IPS-15b (cell line): ENCODE results near the gene PPM1B.

ENCODE experiments used
- H3K27me3 ChIP-seq: one replicate; pipeline ENCODE4 v1.6.1; 2013; ENCODE audit warnings: low read length; ENCODE audit not compliant: control insufficient read depth, insufficient read depth
- H3K36me3 ChIP-seq: one replicate; pipeline ENCODE4 v1.6.1; 2013; ENCODE audit warnings: low read length; ENCODE audit not compliant: control insufficient read depth, insufficient read depth
- H3K4me1 ChIP-seq: one replicate; pipeline ENCODE4 v1.6.1; 2013; ENCODE audit warnings: mild to moderate bottlenecking, low read length; ENCODE audit not compliant: control insufficient read depth, insufficient read depth
- H3K4me3 ChIP-seq: one replicate; pipeline ENCODE4 v1.5.1; 2013; ENCODE audit warnings: low read depth, low read length
- H3K9ac ChIP-seq: one replicate; pipeline ENCODE4 v1.6.1; 2013; ENCODE audit warnings: low read depth, mild to moderate bottlenecking, low read length
- H3K9me3 ChIP-seq: one replicate; pipeline ENCODE4 v1.6.1; 2013; ENCODE audit warnings: mild to moderate bottlenecking, low read length; ENCODE audit not compliant: control insufficient read depth, insufficient read depth

Gene PPM1B

GRCh38 chr2:44136252-44136651 is 32.4 kb upstream of the PPM1B start:
- H3K9ac ChIP-seq, result no peak overlapping the region
- H3K4me3 ChIP-seq, result peak overlapping the region; percentile 16
- peaks cover 29% of the 10 kb centered on the region for H3K4me1 ChIP-seq
- no peaks in the 10 kb centered on the region for H3K36me3 ChIP-seq
- H3K9me3 ChIP-seq, result no peaks in the 10 kb centered on the region
- H3K27me3 ChIP-seq, result no peaks in the 10 kb centered on the region

GRCh38 chr2:44137048-44137447 is 31.6 kb upstream of the PPM1B start:
- no peaks in the 10 kb centered on the region for H3K36me3 ChIP-seq
- no peaks in the 10 kb centered on the region for H3K27me3 ChIP-seq
- H3K4me3 ChIP-seq, result no peak overlapping the region
- peaks cover 29% of the 10 kb centered on the region for H3K4me1 ChIP-seq
- H3K9me3 ChIP-seq, result no peaks in the 10 kb centered on the region
- H3K9ac ChIP-seq, result peak overlapping the region; percentile 55

- Histone ChIP-seq H3K4me3 (no peak overlapping the region), H3K9me3 (no peaks in the 10 kb centered on the region), H3K27me3 (no peaks in the 10 kb centered on the region), H3K9ac (no peak overlapping the region), H3K36me3 (no peaks in the 10 kb centered on the region), H3K4me1 (peaks cover 29% of the 10 kb centered on the region)
These were observed 30.7 kb upstream of the PPM1B start for GRCh38 chr2:44137872-44138551.

GRCh38 chr2:44139741-44140140 is 28.9 kb upstream of the PPM1B start:
- H3K9ac ChIP-seq, result no peak overlapping the region
- no peaks in the 10 kb centered on the region for H3K27me3 ChIP-seq
- peaks cover 29% of the 10 kb centered on the region for H3K4me1 ChIP-seq
- H3K4me3 ChIP-seq, result no peak overlapping the region
- no peaks in the 10 kb centered on the region for H3K9me3 ChIP-seq
- no peaks in the 10 kb centered on the region for H3K36me3 ChIP-seq

- H3K4me1 ChIP-seq, result peaks cover 10% of the 10 kb centered on the region
- H3K9ac ChIP-seq, result no peak overlapping the region
- no peak overlapping the region for H3K4me3 ChIP-seq
- no peaks in the 10 kb centered on the region for H3K9me3 ChIP-seq
- no peaks in the 10 kb centered on the region for H3K36me3 ChIP-seq
- H3K27me3 ChIP-seq, result no peaks in the 10 kb centered on the region
These were observed 26.4 kb upstream of the PPM1B start for GRCh38 chr2:44142306-44142705.

GRCh38 chr2:44143701-44144100 is 25.0 kb upstream of the PPM1B start:
- no peaks in the 10 kb centered on the region for H3K27me3 ChIP-seq
- H3K9ac ChIP-seq, result no peak overlapping the region
- H3K36me3 ChIP-seq, result no peaks in the 10 kb centered on the region
- H3K9me3 ChIP-seq, result no peaks in the 10 kb centered on the region
- peaks cover 1% of the 10 kb centered on the region for H3K4me1 ChIP-seq
- no peak overlapping the region for H3K4me3 ChIP-seq

GRCh38 chr2:44148999-44149398 is 19.7 kb upstream of the PPM1B start:
- no peak overlapping the region for H3K4me3 ChIP-seq
- no peaks in the 10 kb centered on the region for H3K27me3 ChIP-seq
- peaks cover 3% of the 10 kb centered on the region for H3K9me3 ChIP-seq
- no peaks in the 10 kb centered on the region for H3K36me3 ChIP-seq
- no peak overlapping the region for H3K9ac ChIP-seq
- no peaks in the 10 kb centered on the region for H3K4me1 ChIP-seq

GRCh38 chr2:44150473-44150872 is 18.2 kb upstream of the PPM1B start:
- no peaks in the 10 kb centered on the region for H3K4me1 ChIP-seq
- H3K36me3 ChIP-seq, result no peaks in the 10 kb centered on the region
- no peak overlapping the region for H3K9ac ChIP-seq
- H3K9me3 ChIP-seq, result peaks cover 3% of the 10 kb centered on the region
- no peaks in the 10 kb centered on the region for H3K27me3 ChIP-seq
- no peak overlapping the region for H3K4me3 ChIP-seq

GRCh38 chr2:44152865-44153669 is 15.6 kb upstream of the PPM1B start:
- Histone ChIP-seq H3K4me1 (no peaks in the 10 kb centered on the region), H3K27me3 (no peaks in the 10 kb centered on the region), H3K36me3 (no peaks in the 10 kb centered on the region), H3K9me3 (peaks cover 3% of the 10 kb centered on the region), H3K4me3 (no peak overlapping the region), H3K9ac (no peak overlapping the region)

- Histone ChIP-seq H3K9me3 (no peaks in the 10 kb centered on the region), H3K9ac (no peak overlapping the region), H3K36me3 (no peaks in the 10 kb centered on the region), H3K4me1 (no peaks in the 10 kb centered on the region), H3K27me3 (no peaks in the 10 kb centered on the region), H3K4me3 (no peak overlapping the region)
These were observed 12.8 kb upstream of the PPM1B start for GRCh38 chr2:44155666-44156446.

- H3K4me1 ChIP-seq, result peaks cover 2% of the 10 kb centered on the region
- no peak overlapping the region for H3K9ac ChIP-seq
- H3K36me3 ChIP-seq, result no peaks in the 10 kb centered on the region
- no peaks in the 10 kb centered on the region for H3K27me3 ChIP-seq
- no peak overlapping the region for H3K4me3 ChIP-seq
- H3K9me3 ChIP-seq, result no peaks in the 10 kb centered on the region
These were observed 4.9 kb upstream of the PPM1B start for GRCh38 chr2:44163777-44164176.
